CD4-positive, alpha-beta memory T cell (primary cell): ENCODE data around the gene SNRNP27. TPM values are rescaled to one million over a fixed set of nuclear protein-coding genes. Genes with fewer than 3 reads are reported as not detected.

Experiments used
- CTCF ChIA-PET: fragments of 350-600 bp; sonication (Branson Sonifier 250); formaldehyde crosslinking; loops from one replicate; lab custom pipeline; 2021; ENCODE audit warnings: inconsistent platforms; ENCODE audit not compliant: partially characterized antibody; lab: Charles Lee
- POLR2A ChIA-PET: fragments of 350-600 bp; sonication (Branson Sonifier 250); formaldehyde crosslinking; loops from one replicate; lab custom pipeline; 2021; ENCODE audit not compliant: partially characterized antibody; lab: Charles Lee
- DNase-seq, 5 donors: peaks; one replicate each; pipeline versions ENCODE4 v3.0.0 to v3.0.0-alpha.2; 2020 to 2022; ENCODE audit warnings: mixed read lengths in 1 of 5
- H3K27ac ChIP-seq: one replicate; pipeline ENCODE4 v1.7.0; 2013; ENCODE audit warnings: low read depth, low read length
- H3K27me3 ChIP-seq: 2 replicates; pipeline ENCODE4 v1.7.0; 2013; ENCODE audit warnings: mild to moderate bottlenecking, low read length, moderate library complexity; ENCODE audit not compliant: insufficient read depth
- H3K36me3 ChIP-seq: 2 replicates; pipeline ENCODE4 v1.7.0; 2013; ENCODE audit warnings: mild to moderate bottlenecking, low read length, moderate library complexity; ENCODE audit not compliant: insufficient read depth
- H3K4me1 ChIP-seq: 2 replicates; pipeline ENCODE4 v1.7.0; 2013; ENCODE audit warnings: mild to moderate bottlenecking, low read length, moderate library complexity; ENCODE audit not compliant: insufficient read depth
- H3K4me3 ChIP-seq, 2 donors: one replicate each; pipeline ENCODE4 v1.7.0; 2013; ENCODE audit warnings: low read length in 2 of 2, mild to moderate bottlenecking in 1 of 2
- H3K9me3 ChIP-seq, 2 donors: one replicate each; pipeline ENCODE4 v1.7.0; 2013; ENCODE audit warnings: low read length in 2 of 2, control low read depth in 1 of 2; ENCODE audit not compliant: control insufficient read depth in 1 of 2
- H3K27ac Mint-ChIP-seq, 7 donors: one replicate each; pipeline ENCODE4 v1.8.0; 2020 to 2021; ENCODE audit warnings: mixed read lengths in 7 of 7, mild to moderate bottlenecking in 6 of 7, inconsistent platforms in 3 of 7, moderate library complexity in 3 of 7
- H3K27me3 Mint-ChIP-seq, 2 donors: one replicate each; pipeline ENCODE4 v1.8.0; 2020 to 2021; ENCODE audit warnings: mixed read lengths in 2 of 2
- H3K36me3 Mint-ChIP-seq, 2 donors: one replicate each; pipeline ENCODE4 v1.8.0; 2020 to 2021; ENCODE audit warnings: mixed read lengths in 2 of 2, inconsistent platforms in 1 of 2, mild to moderate bottlenecking in 1 of 2
- H3K4me1 Mint-ChIP-seq, 4 donors: one replicate each; pipeline ENCODE4 v1.8.0; 2020 to 2021; ENCODE audit warnings: mixed read lengths in 4 of 4, mild to moderate bottlenecking in 1 of 4
- H3K4me3 Mint-ChIP-seq, 8 donors: one replicate each; pipeline ENCODE4 v1.8.0; 2020 to 2021; ENCODE audit warnings: mixed read lengths in 8 of 8, mild to moderate bottlenecking in 7 of 8, moderate library complexity in 6 of 8, inconsistent platforms in 3 of 8
- H3K9me3 Mint-ChIP-seq, 8 donors: one replicate each; pipeline ENCODE4 v1.8.0; 2020 to 2021; ENCODE audit warnings: mixed read lengths in 8 of 8, mild to moderate bottlenecking in 5 of 8, inconsistent platforms in 3 of 8, moderate library complexity in 1 of 8
- intact Hi-C: fragments of 100-400 bp; cut with micrococcal nuclease; formaldehyde crosslinking; loops from one replicate; pipeline ENCODE4 v1.15.1; 2023
- polyA plus RNA-seq, 2 donors: library from polyadenylated mRNA; unstranded; fragments of 300-500 nt; fragmentation: Illumina TruSeq; gene quantifications; one replicate each; pipeline ENCODE4 v1.2.3, GENCODE V29; 2021
- total RNA-seq, 2 experiments: library from RNA; stranded (reverse); gene quantifications; one replicate each; pipeline ENCODE4 v1.2.3, GENCODE V29; 2021

SNRNP27 gene
- total and polyA plus RNA-seq, 4 experiments from 2014 or later: 44.6 to 66.0 (median 55.5) TPM

DNA sequence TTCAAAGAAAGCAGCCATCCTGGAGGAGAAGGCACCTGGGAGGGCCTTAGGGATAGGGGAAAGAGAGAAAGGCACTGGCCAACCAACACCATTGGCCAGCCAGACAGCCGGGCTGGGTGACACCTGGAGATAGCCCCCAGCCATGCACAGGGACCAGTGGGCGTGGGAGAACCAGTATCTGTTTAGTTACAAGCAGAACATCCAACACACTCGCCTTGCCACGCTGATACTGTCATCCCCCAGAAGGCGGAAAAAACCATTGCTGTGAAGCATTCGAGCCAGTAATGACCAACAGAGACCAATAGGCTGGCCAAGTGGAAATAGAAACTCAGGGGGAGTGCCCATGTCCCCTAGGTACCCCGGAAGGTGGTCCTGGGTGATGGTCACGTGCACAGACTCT is 52.2 kb downstream of the SNRNP27 start:
- POLR2A ChIA-PET: interaction anchor here (0.6 to 5.7 kb wide), 14 partner anchors 9 to 509 kb away, joined by 3 to 40 read pairs (median 10); partner anchors contain the start of genes C2orf42, MXD1, NFU1 and PCBP1
- Mint-ChIP-seq H3K4me1 (peaks cover 24 to 36% (median 31%) of the 10 kb centered on the region in 4 donors), H3K4me3 (peak overlapping the region in 6 of 8 donors; percentile 47 to 82 (median 68))

DNA sequence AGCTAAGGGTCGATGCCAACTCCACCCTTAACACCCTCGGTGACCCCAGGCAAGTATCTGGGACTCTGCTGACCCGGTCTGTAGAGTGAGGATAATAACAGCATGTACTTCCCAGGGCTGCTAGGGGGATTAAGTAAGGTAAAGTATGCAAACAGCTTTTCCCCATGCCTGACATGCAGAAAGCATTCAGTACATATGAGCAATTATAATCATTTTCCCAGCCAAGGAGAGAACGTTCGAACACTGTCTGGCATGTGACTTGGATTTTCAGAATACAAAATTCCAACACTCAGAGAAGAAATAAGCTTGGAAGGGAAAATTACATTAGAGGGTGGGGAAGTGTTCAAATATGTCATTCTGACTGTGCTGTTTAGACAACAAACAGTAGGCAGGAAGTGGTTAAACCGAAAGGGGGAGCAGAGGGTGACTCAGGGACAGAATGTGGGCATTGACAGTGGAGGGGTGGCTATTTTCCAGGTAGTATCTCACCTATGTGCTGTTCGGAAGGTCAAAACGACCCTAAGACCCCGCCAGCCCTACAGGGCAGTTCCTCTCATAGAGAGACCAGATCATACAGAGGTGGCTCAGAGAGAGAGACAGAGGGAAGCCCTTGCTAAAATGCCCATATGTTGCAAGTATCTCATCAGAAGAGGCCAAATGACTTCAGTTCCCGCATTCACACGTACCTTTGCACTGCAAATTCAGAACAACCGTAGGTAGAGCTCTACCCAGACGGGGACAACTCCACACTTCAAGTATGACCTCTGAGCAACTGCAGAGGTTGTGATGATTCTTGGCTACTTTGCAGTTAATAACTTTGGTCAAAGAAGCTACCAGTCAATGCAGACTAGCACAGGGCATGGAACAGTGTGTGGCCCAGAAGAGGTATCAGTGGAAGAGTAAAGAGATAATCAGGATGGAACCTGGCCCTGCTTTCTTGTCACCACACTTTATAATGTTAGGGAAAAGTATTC is 52.9 kb downstream of the SNRNP27 start:
- Mint-ChIP-seq H3K27me3 (no peaks in the 10 kb centered on the region), H3K36me3 (peaks cover 5 to 14% of the 10 kb centered on the region in 2 donors), H3K9me3 (no peaks in the 10 kb centered on the region), H3K4me1 (peaks cover 24 to 36% (median 31%) of the 10 kb centered on the region in 4 donors), H3K27ac (peak overlapping the region; percentile 87 to 96 (median 90)), H3K4me3 (peak overlapping the region in 7 of 8 donors; percentile 47 to 82 (median 64))
- Histone ChIP-seq H3K4me3 (peak overlapping the region in 1 of 2 donors; percentile 21), H3K4me1 (peaks cover 26% of the 10 kb centered on the region), H3K9me3 (no peaks in the 10 kb centered on the region), H3K27me3 (no peaks in the 10 kb centered on the region), H3K36me3 (no peaks in the 10 kb centered on the region), H3K27ac (peak overlapping the region; percentile 39)
- intact Hi-C loops: loop anchor here (10.0 kb wide), 1 partner anchor 198 kb away; no protein-coding TSS in a partner anchor
- POLR2A ChIA-PET: interaction anchor here (0.6 to 5.7 kb wide), 13 partner anchors 10 to 509 kb away, joined by 3 to 40 read pairs (median 10); partner anchors contain the start of genes C2orf42, MXD1, NFU1 and PCBP1
- CTCF ChIA-PET: interaction anchor here (0.8 to 2.6 kb wide), 7 partner anchors 15 to 196 kb away, joined by 3 to 9 read pairs (median 5); no protein-coding TSS in a partner anchor
- DNase-seq: peak; percentile 50 to 79 (median 64)

More for the DNA sequence above, 52.2 kb downstream of the SNRNP27 start:
- CTCF ChIA-PET: interaction anchor here (0.8 to 2.6 kb wide), 5 partner anchors 32 to 197 kb away, joined by 4 to 9 read pairs (median 5); no protein-coding TSS in a partner anchor
- Mint-ChIP-seq H3K36me3 (peaks cover 5 to 18% of the 10 kb centered on the region in 2 donors), H3K27ac (peak overlapping the region; percentile 87 to 96 (median 90)), H3K9me3 (no peaks in the 10 kb centered on the region), H3K27me3 (no peaks in the 10 kb centered on the region)
- DNase-seq: no peak
- intact Hi-C loops: loop anchor here (10.0 kb wide), 1 partner anchor 199 kb away; no protein-coding TSS in a partner anchor
- no peaks in the 10 kb centered on the region for H3K27me3 ChIP-seq
- peak overlapping the region in 1 of 2 donors; percentile 21 for H3K4me3 ChIP-seq
- no peaks in the 10 kb centered on the region for H3K36me3 ChIP-seq
- H3K4me1 ChIP-seq: peaks cover 26% of the 10 kb centered on the region
- H3K9me3 ChIP-seq: no peaks in the 10 kb centered on the region
- H3K27ac ChIP-seq: peak overlapping the region; percentile 39

DNA sequence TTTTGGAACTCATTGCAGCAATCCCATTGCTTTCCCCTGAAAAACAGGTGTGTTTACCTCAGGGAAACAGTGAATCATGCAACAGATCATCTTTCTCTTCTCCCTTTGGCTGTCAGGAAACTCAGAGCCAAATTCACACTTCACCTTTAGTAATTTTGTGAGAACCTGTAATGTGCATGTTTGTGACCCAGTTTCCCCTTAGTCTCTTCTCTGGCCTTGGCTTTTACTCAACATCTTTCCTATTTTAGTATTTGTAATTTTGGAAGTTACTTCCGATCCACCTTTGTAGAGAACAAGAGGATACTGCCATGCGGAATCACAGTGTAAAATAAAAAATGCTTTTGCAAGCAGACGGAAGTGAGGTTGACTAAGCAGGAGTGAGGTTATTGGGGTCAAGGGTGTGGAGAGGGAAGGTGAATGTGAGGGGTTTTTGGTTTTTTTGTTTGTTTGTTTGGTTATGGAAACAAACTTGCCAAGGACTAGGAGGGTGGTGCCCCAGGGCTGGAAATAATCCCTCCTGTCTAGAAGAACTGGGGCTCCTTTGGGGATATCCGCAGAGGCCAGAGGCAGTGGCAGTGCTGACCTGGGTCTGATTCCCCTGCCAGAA is 53.7 kb downstream of the SNRNP27 start:
- no peak overlapping the region for H3K4me3 Mint-ChIP-seq
- Histone ChIP-seq H3K36me3 (no peaks in the 10 kb centered on the region), H3K4me3 (no peak overlapping the region), H3K4me1 (peaks cover 26% of the 10 kb centered on the region), H3K27ac (peak overlapping the region; percentile 39), H3K27me3 (no peaks in the 10 kb centered on the region), H3K9me3 (no peaks in the 10 kb centered on the region)
- peaks cover 5 to 6% of the 10 kb centered on the region in 2 donors for H3K36me3 Mint-ChIP-seq
- peak in 1 of 5 donors; percentile 14 for DNase-seq
- ChIA-PET CTCF (interaction anchor here (1.0 to 2.6 kb wide), 5 partner anchors 16 to 196 kb away, joined by 3 to 9 read pairs (median 5); no protein-coding TSS in a partner anchor), POLR2A (interaction anchor here (1.4 to 5.7 kb wide), 8 partner anchors 33 to 196 kb away, joined by 5 to 40 read pairs (median 12); partner anchors contain the start of genes MXD1 and PCBP1)
- no peaks in the 10 kb centered on the region for H3K9me3 Mint-ChIP-seq
- H3K27me3 Mint-ChIP-seq: peaks cover 0 to 2% of the 10 kb centered on the region in 2 donors
- H3K27ac Mint-ChIP-seq: peak overlapping the region in 6 of 7 donors; percentile 88 to 96 (median 92)
- H3K4me1 Mint-ChIP-seq: peaks cover 24 to 36% (median 31%) of the 10 kb centered on the region in 4 donors
- intact Hi-C loops: loop anchor here (10.0 kb wide), 1 partner anchor 197 kb away; no protein-coding TSS in a partner anchor

DNA sequence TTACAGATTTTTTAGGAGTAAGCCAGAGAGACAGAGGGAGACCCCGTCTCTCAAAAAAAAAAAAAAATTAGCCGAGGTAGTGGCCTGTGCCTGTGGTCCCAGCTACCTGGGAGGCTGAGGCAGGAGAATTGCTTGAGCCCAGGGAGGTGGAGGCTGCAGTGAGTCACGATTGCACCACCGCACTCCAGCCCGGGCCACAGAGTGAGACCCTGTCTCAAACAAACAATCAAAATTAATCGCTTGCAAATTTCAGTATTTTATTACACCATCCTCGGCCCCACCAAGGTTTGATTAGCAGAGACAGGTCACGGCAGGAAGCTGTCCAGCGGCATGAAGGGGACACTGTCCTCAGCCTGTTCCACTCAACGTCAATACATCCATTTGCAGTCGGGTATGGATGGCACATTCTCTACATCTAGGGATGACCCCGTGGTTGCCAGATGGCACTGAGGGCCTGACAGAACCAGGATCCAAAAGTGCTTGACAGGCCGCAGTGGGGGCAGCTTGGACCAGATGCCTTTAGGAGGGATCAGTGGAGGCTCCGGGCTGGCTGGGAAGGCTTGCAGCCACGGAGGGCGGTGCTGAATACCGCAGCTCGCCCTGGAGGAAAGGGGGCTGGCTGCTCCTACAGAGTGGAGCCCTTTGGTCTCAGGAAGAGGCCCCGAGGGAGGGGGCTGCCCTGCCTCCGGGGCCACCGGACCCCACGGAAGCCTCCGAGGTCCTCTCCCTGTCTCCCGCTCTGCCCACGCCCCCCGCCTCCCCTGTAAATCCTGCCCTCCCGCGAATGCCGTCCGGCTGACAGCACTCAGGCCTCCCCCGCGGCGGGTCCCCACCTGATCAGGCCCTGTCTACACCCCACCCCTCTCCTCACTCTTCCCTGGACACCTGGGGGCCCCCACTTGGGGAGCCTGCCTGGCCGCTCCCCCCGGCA is 54.5 kb downstream of the SNRNP27 start:
- no peaks in the 10 kb centered on the region for H3K9me3 Mint-ChIP-seq
- no peak overlapping the region for H3K27ac ChIP-seq
- peak overlapping the region in 3 of 7 donors; percentile 85 to 93 (median 88) for H3K27ac Mint-ChIP-seq
- peaks cover 0 to 2% of the 10 kb centered on the region in 2 donors for H3K27me3 Mint-ChIP-seq
- ChIA-PET POLR2A (interaction anchor here (1.5 to 4.3 kb wide), 2 partner anchors 34 to 139 kb away, joined by 4 to 32 read pairs; partner anchors contain the start of genes MXD1 and PCBP1), CTCF (interaction anchor here (1.6 to 2.3 kb wide), 2 partner anchors 16 to 137 kb away, joined by 4 to 5 read pairs; no protein-coding TSS in a partner anchor)
- H3K4me3 Mint-ChIP-seq: no peak overlapping the region
- peaks cover under 1 to 2% of the 10 kb centered on the region in 2 donors for H3K36me3 Mint-ChIP-seq
- DNase-seq: no peak
- no peaks in the 10 kb centered on the region for H3K27me3 ChIP-seq
- peaks cover 26% of the 10 kb centered on the region for H3K4me1 ChIP-seq
- intact Hi-C loops: loop anchor here (10.0 kb wide), 1 partner anchor 197 kb away; no protein-coding TSS in a partner anchor
- peaks cover 24 to 36% (median 31%) of the 10 kb centered on the region in 4 donors for H3K4me1 Mint-ChIP-seq
- H3K9me3 ChIP-seq: no peaks in the 10 kb centered on the region
- H3K36me3 ChIP-seq: no peaks in the 10 kb centered on the region
- H3K4me3 ChIP-seq: no peak overlapping the region

DNA sequence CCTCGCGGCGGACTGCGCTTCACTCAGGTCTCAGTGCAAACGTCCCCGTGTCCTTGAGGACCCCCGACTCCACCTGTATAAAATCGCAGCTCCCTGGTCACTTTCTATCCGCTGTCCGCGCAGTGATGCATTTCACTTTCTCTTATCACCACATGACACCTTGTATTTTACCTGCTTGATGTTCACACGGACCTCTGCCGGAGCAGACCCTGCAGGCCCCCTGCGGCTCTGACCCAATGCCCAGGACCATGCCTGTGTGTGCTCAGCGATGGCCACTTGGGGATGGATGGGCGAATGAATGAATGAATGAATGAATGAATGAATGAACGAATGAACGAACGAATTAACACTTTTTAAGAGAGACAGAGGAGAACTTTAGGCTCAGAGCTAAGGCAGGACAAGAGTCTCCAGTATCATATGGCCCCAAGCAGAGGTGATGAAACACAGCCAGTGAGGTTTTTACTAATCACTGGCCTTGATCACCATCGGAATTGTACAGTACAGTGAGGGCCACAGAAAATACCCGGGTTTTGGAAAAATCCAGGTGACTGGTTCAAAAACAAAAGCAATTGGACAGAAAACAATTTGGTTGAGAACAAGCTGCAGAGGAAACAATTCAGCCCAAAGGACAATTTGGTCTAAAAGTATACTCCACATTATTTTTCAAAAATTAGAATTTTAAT is 55.3 kb downstream of the SNRNP27 start:
- POLR2A ChIA-PET: interaction anchor here (1.5 kb wide), 1 partner anchor 35 kb away, joined by 4 read pairs; the partner anchor contains the start of gene MXD1
- intact Hi-C loops: loop anchor here (10.0 kb wide), 1 partner anchor 196 kb away; no protein-coding TSS in a partner anchor
- H3K4me3 Mint-ChIP-seq: no peak overlapping the region
- H3K4me1 ChIP-seq: peaks cover 26% of the 10 kb centered on the region
- H3K27ac ChIP-seq: no peak overlapping the region
- H3K4me3 ChIP-seq: no peak overlapping the region
- no peaks in the 10 kb centered on the region for H3K9me3 ChIP-seq
- H3K4me1 Mint-ChIP-seq: peaks cover 24 to 36% (median 31%) of the 10 kb centered on the region in 4 donors
- no peaks in the 10 kb centered on the region for H3K9me3 Mint-ChIP-seq
- H3K27me3 Mint-ChIP-seq: peaks cover 0 to 2% of the 10 kb centered on the region in 2 donors
- no peak for DNase-seq
- no peaks in the 10 kb centered on the region for H3K27me3 ChIP-seq
- CTCF ChIA-PET: no interaction called here
- no peaks in the 10 kb centered on the region for H3K36me3 Mint-ChIP-seq
- no peaks in the 10 kb centered on the region for H3K36me3 ChIP-seq
- peak overlapping the region in 1 of 7 donors; percentile 10 for H3K27ac Mint-ChIP-seq
